NCI-H2171 (cell line): Measurements from ENCODE around the gene LRTM2.
"Not testable (repeated sequence)": the region's sequence is repeated elsewhere in the genome, so short reads cannot be mapped to it uniquely, and the experiment has no call there.

Experiments
- DNase-seq: peaks from one replicate; lab custom pipeline; 2025; lab: John Stamatoyannopoulos, UW

The LRTM2 gene

GRCh38 chr12:1811281-1811947, 9.0 kb upstream of the LRTM2 start:
- no peak for DNase-seq

DNA sequence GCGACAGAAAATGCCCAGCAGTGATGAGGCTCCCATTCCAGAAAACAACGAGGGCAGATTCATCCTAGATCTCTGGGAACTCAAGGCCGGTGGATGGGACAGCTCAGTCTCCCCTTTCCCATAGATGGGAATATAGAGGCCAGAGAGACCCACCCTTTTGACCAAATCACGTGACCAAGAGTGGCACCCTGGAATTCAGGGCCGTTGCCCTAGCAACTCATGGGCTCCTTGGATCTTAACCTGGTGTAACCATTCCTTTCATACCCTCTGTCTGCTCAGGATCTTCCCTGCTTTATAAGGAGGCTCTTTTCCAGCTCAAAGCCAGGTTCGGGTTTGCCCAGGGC, 8.4 kb upstream of the LRTM2 start:
- DNase-seq = no peak

- DNase-seq = no peak
These were observed 7.6 kb upstream of the LRTM2 start for GRCh38 chr12:1812650-1813302.

GRCh38 chr12:1814266-1814665, 6.1 kb upstream of the LRTM2 start:
- no peak for DNase-seq

- DNase-seq = no peak
These were observed 5.3 kb upstream of the LRTM2 start for GRCh38 chr12:1815108-1815507.

GRCh38 chr12:1815814-1816729, 4.3 kb upstream of the LRTM2 start:
- no peak for DNase-seq

DNA sequence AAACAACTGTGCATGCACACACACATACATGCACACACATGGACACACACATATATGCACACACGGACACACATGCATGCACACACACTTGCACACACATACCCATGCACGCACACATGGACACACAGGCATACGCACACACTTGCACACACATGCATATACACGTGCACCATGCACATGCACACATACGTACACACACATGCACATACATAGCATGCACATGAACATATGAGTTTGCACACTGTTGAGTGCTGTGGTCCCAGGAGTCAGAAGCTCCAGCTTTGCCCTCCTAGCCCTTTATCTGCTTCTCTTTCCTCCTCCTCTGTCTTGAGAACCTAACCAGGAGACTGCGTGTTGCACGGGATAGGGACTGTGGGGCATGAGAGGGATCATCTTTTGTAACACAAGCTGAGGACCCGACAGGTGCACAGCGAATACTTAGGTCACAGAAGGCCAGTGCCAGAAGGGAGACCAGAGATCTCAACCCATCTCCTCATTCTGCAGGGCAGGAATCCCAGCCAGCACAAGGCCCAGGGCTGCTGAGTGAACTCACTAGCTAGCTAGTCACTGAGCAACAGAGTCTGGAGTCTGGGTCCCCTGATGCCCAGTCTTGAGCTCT, 3.5 kb upstream of the LRTM2 start:
- DNase-seq = no peak

- not testable (repeated sequence) for DNase-seq
These were observed 2.4 kb upstream of the LRTM2 start for GRCh38 chr12:1817928-1818327.

DNA sequence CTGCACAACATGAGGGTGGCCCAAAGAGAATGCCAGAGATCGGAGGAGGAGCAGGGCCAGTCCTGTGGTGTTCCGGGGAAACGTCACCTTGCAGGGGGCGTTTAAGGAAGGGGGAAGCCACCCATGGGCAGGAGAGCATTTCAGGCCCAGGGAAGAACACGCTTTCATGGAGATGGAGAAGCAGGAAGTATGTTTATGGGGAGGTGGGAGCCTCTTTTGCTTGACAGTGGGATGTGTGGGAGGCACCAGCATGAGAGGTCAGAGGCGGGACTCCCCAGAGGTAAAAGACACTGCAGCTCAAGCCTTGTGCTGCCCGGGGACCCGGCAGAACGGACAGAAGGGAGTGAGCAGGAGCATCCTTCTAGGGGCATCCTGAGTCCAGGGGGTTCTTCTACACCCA, 1.3 kb upstream of the LRTM2 start:
- no peak for DNase-seq

DNA sequence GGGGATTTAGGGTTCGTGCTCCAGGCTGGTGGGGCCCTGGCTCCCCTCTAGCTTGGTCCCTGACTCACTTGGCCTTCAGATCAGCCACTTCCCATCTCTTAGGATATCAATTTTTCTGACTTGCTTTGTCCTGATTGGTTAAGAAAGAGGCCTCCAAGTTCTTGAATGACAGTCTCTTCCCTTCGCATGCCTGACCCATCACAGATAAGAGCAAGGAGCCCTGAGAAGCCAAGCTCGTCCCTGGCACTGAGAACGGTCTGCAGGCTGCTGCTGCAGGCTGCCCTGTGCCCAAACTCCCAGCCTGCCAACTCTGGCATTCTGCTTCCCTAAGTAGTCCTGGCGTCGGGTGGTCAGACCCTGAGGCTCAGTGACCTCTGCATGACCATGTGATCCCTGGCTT, 794 bp upstream of the LRTM2 start:
- DNase-seq = no peak

DNA sequence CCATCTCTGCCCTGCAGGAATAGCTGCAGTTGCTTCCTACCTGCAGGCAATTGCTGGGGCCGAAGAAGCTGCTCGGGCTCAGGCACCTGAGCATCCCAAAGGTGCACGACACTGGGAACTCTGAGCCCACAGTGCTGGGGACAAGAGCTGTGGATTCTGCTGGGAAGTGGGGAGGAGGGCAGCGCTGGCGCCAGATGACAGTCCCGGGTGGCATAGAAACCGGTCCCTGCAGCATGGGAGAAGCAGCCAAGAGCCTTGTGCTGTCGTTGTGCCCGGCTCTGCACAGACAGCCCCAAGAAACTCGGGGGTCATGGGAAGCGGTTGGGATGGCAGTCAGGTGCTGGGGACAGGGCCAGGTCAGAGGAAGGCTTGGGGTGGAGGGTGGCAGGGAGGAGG, 529 bp downstream of the LRTM2 start:
- no peak for DNase-seq

- DNase-seq = peak; percentile 80
These were observed 1.4 kb downstream of the LRTM2 start for GRCh38 chr12:1821805-1822204.

DNA sequence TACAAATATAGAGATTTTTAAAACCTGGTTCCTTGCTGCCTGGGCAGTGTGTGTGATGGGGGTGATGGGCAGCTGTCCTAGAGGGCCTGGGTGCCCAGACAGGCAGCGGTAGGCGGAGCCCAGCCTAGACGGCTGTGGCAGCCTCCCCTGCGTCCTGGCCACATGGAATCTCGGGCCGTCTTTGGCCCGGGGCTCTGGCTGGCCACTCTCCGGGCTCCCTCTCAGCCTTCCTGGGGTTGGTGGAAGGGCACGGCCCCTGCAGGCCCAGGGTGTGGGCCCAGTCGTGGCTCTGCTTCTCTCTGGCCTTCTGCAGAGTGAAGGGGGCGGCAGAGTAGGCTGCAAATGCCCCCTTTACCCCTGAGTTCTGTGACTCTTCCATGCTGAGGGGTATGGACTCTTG, 2.3 kb downstream of the LRTM2 start:
- DNase-seq = no peak

GRCh38 chr12:1823237-1823636, 2.9 kb downstream of the LRTM2 start:
- DNase-seq = no peak

DNA sequence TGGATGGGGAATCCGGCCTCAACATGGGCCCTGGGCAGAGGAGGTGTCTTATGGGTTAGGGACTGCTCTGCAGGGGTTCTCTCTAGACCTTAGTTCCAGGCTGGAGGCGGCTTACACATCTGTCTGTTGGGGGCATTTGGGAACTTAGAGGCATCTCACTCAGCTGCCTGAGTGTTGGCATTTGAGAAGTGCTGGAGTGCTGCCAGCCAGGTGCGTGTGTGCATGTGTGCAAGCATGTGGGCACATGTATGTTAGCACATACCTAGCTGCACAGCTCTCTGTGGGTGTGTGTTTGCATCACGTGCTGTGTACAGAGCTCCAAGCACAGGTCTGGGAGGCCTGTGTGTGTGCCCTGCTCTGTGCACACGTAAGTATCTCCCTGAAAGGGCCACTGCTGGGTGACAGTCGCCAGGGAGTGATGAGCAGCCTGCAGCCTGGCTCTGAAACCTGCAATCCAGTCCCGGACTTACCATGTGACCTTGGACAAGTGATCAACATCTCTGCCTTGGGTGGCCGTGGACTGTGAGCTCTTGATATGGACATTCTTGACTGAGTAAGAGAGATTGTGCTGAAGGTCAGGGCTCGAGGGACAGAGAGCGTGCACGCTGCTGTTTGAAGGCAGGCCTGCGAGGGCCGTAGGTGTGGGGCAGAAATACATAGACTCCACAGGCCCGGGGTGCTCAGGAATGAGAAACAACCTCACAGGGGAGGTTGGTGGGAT, 5.2 kb downstream of the LRTM2 start:
- DNase-seq = peak; percentile 25

GRCh38 chr12:1826401-1826800, 6.0 kb downstream of the LRTM2 start:
- DNase-seq = no peak

DNA sequence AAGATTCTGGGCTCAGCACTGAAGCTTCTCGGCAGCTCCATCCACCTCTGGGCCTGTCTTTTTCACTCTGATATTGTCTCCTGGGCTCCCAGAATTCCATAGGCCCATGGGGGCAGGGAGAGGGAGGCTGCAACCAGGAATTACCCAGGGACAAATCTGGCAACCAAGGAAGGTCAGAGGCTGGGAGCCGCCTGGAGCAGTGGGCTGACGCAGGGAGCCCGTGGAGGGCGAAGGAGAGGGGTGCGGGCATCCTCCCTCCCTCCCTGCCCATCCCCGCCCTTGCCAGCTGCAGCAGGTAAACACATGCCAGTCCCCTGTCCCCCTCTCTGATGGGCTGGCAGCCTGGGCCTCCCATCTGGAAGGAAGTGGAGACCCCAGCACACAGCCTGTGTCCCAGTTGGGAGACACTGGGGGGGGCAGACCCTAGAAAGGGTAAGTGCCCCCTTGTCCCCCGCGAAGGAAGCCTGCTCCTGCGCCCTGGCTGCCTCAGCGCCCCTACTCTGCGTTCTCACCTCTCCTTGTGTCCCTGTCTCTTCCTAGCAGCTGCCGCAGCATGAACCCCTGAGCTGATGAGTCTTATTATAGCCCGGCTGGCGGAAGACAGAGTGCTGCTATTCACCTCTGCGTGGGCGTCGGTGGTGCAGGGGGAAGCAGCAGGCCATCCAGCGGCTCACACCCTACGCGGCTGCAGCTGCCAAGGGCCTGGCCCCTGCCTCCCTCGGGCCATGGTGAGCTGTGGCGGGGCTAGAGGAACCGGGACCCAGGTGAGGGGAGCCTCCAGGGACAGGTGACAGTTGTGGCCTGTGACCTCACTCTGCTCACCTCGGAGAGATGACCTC, 6.7 kb downstream of the LRTM2 start:
- DNase-seq = peak; percentile 83

GRCh38 chr12:1827826-1828805, 7.8 kb downstream of the LRTM2 start:
- DNase-seq = peak; percentile 89

DNA sequence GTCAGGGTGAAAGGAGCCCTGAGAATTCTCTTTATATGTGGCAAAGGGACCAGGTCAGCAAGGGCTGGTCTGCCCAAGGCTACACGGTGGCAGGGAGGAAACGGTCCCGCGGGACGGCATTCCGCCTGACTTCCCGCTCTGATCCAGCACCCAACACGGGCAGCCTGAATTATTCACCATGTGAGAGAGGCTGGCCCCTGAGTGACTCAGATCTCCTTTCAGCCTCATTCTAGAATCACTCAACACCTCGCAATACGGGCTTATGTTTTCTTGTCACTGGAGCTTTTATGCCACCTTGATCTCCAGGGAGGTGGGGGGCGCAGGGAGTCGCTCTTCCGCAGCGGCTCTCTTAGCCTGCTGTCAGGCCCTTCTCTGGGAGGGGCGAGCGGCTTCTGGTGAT, 8.5 kb downstream of the LRTM2 start:
- DNase-seq = peak; percentile 79
